ENCODE data around the gene C1orf232. TPM values are rescaled to one million over a fixed set of nuclear protein-coding genes. Genes with fewer than 3 reads are reported as not detected.
A peak's percentile ranks its signal among the peaks of the same experiment; 100 is the strongest.

Gene C1orf232
- total RNA-seq, 2 donors from 2014 or later, result not detected

GRCh38 chr1:26200413-26200812 is 31.6 kb upstream of the C1orf232 start:
- no peaks in the 10 kb centered on the region for H3K36me3 ChIP-seq (ENCODE audit: control insufficient read depth, insufficient read depth, low read length)
- Mint-ChIP-seq H3K4me3 (peak overlapping the region; percentile 54), H3K27ac (no peak overlapping the region)

DNA sequence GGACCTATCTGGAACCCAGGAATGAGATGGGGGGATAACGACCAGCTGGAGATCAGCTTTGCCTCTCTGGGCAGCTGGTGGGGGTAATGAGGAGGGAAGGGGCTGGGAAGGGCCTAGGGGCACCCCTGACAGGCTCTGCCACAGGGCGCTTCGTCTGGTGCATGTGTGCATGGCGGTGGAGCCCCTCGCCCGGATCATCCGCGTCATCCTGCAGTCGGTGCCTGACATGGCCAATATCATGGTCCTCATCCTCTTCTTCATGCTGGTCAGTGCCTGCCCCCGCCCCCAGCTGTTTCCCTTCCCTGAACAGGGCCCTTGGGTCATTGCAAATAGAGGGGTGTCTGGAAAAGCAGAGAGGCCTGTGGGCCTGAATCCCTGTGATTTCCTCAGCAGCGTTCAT is 29.1 kb upstream of the C1orf232 start:
- Mint-ChIP-seq H3K4me1 (peaks cover 11% of the 10 kb centered on the region), H3K36me3 (ENCODE audit: low read depth) (no peaks in the 10 kb centered on the region), H3K9me3 (no peaks in the 10 kb centered on the region), H3K27ac (no peak overlapping the region), H3K4me3 (no peak overlapping the region), H3K27me3 (ENCODE audit: insufficient read depth) (peaks cover 11% of the 10 kb centered on the region)
- Histone ChIP-seq H3K4me3 (ENCODE audit: low read length) (no peak overlapping the region), H3K27me3 (ENCODE audit: control insufficient read depth, insufficient read depth, low read length, poor library complexity, severe bottlenecking) (no peaks in the 10 kb centered on the region), H3K9me3 (ENCODE audit: control insufficient read depth, low read length) (no peaks in the 10 kb centered on the region), H3K4me1 (ENCODE audit: control insufficient read depth, insufficient read depth, low read length) (no peaks in the 10 kb centered on the region), H3K27ac (ENCODE audit: low read depth, low read length) (no peak overlapping the region), H3K36me3 (ENCODE audit: control insufficient read depth, insufficient read depth, low read length) (no peaks in the 10 kb centered on the region), H3K9ac (ENCODE audit: extremely low read depth, low read length, poor library complexity, severe bottlenecking) (no peak overlapping the region)
- no peak for DNase-seq
- no peak for TF ChIP-seq CTCF (conservative IDR thresholded peaks at IDR 0.05)
- 84 to 85% methylated on average over 10 to 11 of the region's 11 CpGs for WGBS, 2 experiments (ENCODE audit: insufficient coverage in 1 of 2, insufficient read length in 1 of 2)

More at GRCh38 chr1:26200413-26200812, 31.6 kb upstream of the C1orf232 start:
- H3K4me1 ChIP-seq (ENCODE audit: control insufficient read depth, insufficient read depth, low read length), result no peaks in the 10 kb centered on the region
- 90 to 95% methylated on average over 4 to 5 of the region's 5 CpGs for WGBS, 2 experiments (ENCODE audit: insufficient coverage in 1 of 2, insufficient read length in 1 of 2)
- no peak for DNase-seq
- no peaks in the 10 kb centered on the region for H3K36me3 Mint-ChIP-seq (ENCODE audit: low read depth)
- H3K9me3 Mint-ChIP-seq, result no peaks in the 10 kb centered on the region
- no peaks in the 10 kb centered on the region for H3K27me3 ChIP-seq (ENCODE audit: control insufficient read depth, insufficient read depth, low read length, poor library complexity, severe bottlenecking)
- no peaks in the 10 kb centered on the region for H3K9me3 ChIP-seq (ENCODE audit: control insufficient read depth, low read length)
- no peak overlapping the region for H3K27ac ChIP-seq (ENCODE audit: low read depth, low read length)
- TF ChIP-seq CTCF (conservative IDR thresholded peaks at IDR 0.05), result no peak
- H3K4me1 Mint-ChIP-seq, result peaks cover 11% of the 10 kb centered on the region
- no peak overlapping the region for H3K9ac ChIP-seq (ENCODE audit: extremely low read depth, low read length, poor library complexity, severe bottlenecking)
- no peak overlapping the region for H3K4me3 ChIP-seq (ENCODE audit: low read length)
- H3K27me3 Mint-ChIP-seq (ENCODE audit: insufficient read depth), result peaks cover 9% of the 10 kb centered on the region

- no peaks in the 10 kb centered on the region for H3K9me3 ChIP-seq (ENCODE audit: control insufficient read depth, low read length)
- no peak overlapping the region for H3K27ac Mint-ChIP-seq
- no peaks in the 10 kb centered on the region for H3K36me3 Mint-ChIP-seq (ENCODE audit: low read depth)
- H3K4me1 ChIP-seq (ENCODE audit: control insufficient read depth, insufficient read depth, low read length), result no peaks in the 10 kb centered on the region
- H3K9me3 Mint-ChIP-seq, result no peaks in the 10 kb centered on the region
- 94% methylated on average over 3 of the region's 3 CpGs for WGBS, 2 experiments (ENCODE audit: insufficient coverage in 1 of 2, insufficient read length in 1 of 2)
- H3K4me3 ChIP-seq (ENCODE audit: low read length), result no peak overlapping the region
- no peaks in the 10 kb centered on the region for H3K27me3 ChIP-seq (ENCODE audit: control insufficient read depth, insufficient read depth, low read length, poor library complexity, severe bottlenecking)
- DNase-seq, result no peak
- H3K27me3 Mint-ChIP-seq (ENCODE audit: insufficient read depth), result peaks cover 7% of the 10 kb centered on the region
- TF ChIP-seq CTCF (conservative IDR thresholded peaks at IDR 0.05), result no peak
- H3K27ac ChIP-seq (ENCODE audit: low read depth, low read length), result no peak overlapping the region
- no peak overlapping the region for H3K9ac ChIP-seq (ENCODE audit: extremely low read depth, low read length, poor library complexity, severe bottlenecking)
- H3K36me3 ChIP-seq (ENCODE audit: control insufficient read depth, insufficient read depth, low read length), result no peaks in the 10 kb centered on the region
- H3K4me1 Mint-ChIP-seq, result peaks cover 11% of the 10 kb centered on the region
- H3K4me3 Mint-ChIP-seq, result no peak overlapping the region
These were observed 28.5 kb upstream of the C1orf232 start for GRCh38 chr1:26197301-26197700.
